H9 (cell line): ENCODE results near the gene SVEP1. TPM values are rescaled to one million over a fixed set of nuclear protein-coding genes. Genes with fewer than 3 reads are reported as not detected.

Experiments
- DNase-seq: peaks from one replicate; pipeline ENCODE4 v3.0.0-alpha.2; 2017
- H2AFZ ChIP-seq: one replicate; pipeline ENCODE4 v1.6.1; 2013; ENCODE audit warnings: mild to moderate bottlenecking, low read length, control low read depth, moderate library complexity
- H2AK5ac ChIP-seq: 2 replicates; pipeline ENCODE4 v1.6.1; 2013; ENCODE audit warnings: low read length, control low read depth, mixed read lengths; ENCODE audit not compliant: insufficient read length
- H2BK120ac ChIP-seq: one replicate; pipeline ENCODE4 v1.6.1; 2013; ENCODE audit warnings: low read depth, mild to moderate bottlenecking, low read length, control low read depth, inconsistent platforms; ENCODE audit not compliant: poor library complexity, severe bottlenecking
- H2BK12ac ChIP-seq: 2 replicates; pipeline ENCODE4 v1.6.1; 2013; ENCODE audit warnings: low read length, control low read depth, mixed read lengths, low read depth; ENCODE audit not compliant: insufficient read length
- H2BK15ac ChIP-seq: 2 replicates; pipeline ENCODE4 v1.6.1; 2013; ENCODE audit warnings: low read depth, low read length, control low read depth
- H2BK20ac ChIP-seq: one replicate; pipeline ENCODE4 v1.6.1; 2013; ENCODE audit warnings: low read depth, mild to moderate bottlenecking, low read length, control low read depth, inconsistent platforms; ENCODE audit not compliant: poor library complexity, severe bottlenecking
- H2BK5ac ChIP-seq: 2 replicates; pipeline ENCODE4 v1.6.1; 2013; ENCODE audit warnings: low read length, control low read depth, mixed read lengths; ENCODE audit not compliant: insufficient read length
- H3K14ac ChIP-seq: 2 replicates; pipeline ENCODE4 v1.6.1; 2013; ENCODE audit warnings: low read length, control low read depth; ENCODE audit not compliant: insufficient read depth
- H3K18ac ChIP-seq: 2 replicates; pipeline ENCODE4 v1.6.1; 2013; ENCODE audit warnings: low read depth, mild to moderate bottlenecking, mixed read lengths, low read length, control low read depth; ENCODE audit not compliant: insufficient read length
- H3K23ac ChIP-seq: 2 replicates; pipeline ENCODE4 v1.6.1; 2013; ENCODE audit warnings: low read length, control low read depth, mixed read lengths, low read depth; ENCODE audit not compliant: insufficient read length
- H3K23me2 ChIP-seq: 2 replicates; pipeline ENCODE4 v1.6.1; 2013; ENCODE audit warnings: low read depth, mild to moderate bottlenecking, mixed read lengths, low read length, control low read depth; ENCODE audit not compliant: insufficient read length, poor library complexity, severe bottlenecking
- H3K27ac ChIP-seq: 2 replicates; pipeline ENCODE4 v1.5.1; 2013; ENCODE audit warnings: low read length, control low read depth, mixed read lengths, low read depth; ENCODE audit not compliant: insufficient read length
- H3K27me3 ChIP-seq: 2 replicates; pipeline ENCODE4 v1.6.1; 2013; ENCODE audit warnings: low read length, control low read depth, inconsistent platforms; ENCODE audit not compliant: insufficient read depth
- H3K4ac ChIP-seq: 2 replicates; pipeline ENCODE4 v1.6.1; 2013; ENCODE audit warnings: low read depth, mild to moderate bottlenecking, control low read depth, inconsistent platforms, low read length, moderate library complexity
- H3K4me1 ChIP-seq: 2 replicates; pipeline ENCODE4 v1.6.1; 2013; ENCODE audit warnings: low read length, control low read depth, inconsistent platforms; ENCODE audit not compliant: insufficient read depth
- H3K4me2 ChIP-seq: 2 replicates; pipeline ENCODE4 v1.6.1; 2013; ENCODE audit warnings: low read length, control low read depth, mixed read lengths; ENCODE audit not compliant: insufficient read length, insufficient read depth
- H3K56ac ChIP-seq: 2 replicates; pipeline ENCODE4 v1.6.1; 2013; ENCODE audit warnings: low read depth, mild to moderate bottlenecking, mixed read lengths, low read length, control low read depth; ENCODE audit not compliant: insufficient read length
- H3K79me1 ChIP-seq: 2 replicates; pipeline ENCODE4 v1.6.1; 2013; ENCODE audit warnings: low read depth, mild to moderate bottlenecking, moderate library complexity, low read length, control low read depth, inconsistent platforms; ENCODE audit not compliant: insufficient read depth, poor library complexity, severe bottlenecking
- H3K79me2 ChIP-seq: 2 replicates; pipeline ENCODE4 v1.6.1; 2013; ENCODE audit warnings: low read length, control low read depth, inconsistent platforms; ENCODE audit not compliant: insufficient read depth
- H3K9ac ChIP-seq: 2 replicates; pipeline ENCODE4 v1.6.1; 2013; ENCODE audit warnings: low read length, control low read depth, mixed read lengths; ENCODE audit not compliant: insufficient read length; ENCODE audit errors: extremely low read depth
- H3K9me3 ChIP-seq: one replicate; pipeline ENCODE4 v1.6.1; 2013; ENCODE audit warnings: low read depth, low read length, inconsistent platforms; ENCODE audit not compliant: control insufficient read depth
- H3T11ph ChIP-seq: one replicate; pipeline ENCODE4 v1.6.1; 2013; ENCODE audit warnings: mild to moderate bottlenecking, low read length, control low read depth, inconsistent platforms
- H4K20me1 ChIP-seq: one replicate; pipeline ENCODE4 v1.6.1; 2013; ENCODE audit not compliant: control insufficient read depth, insufficient read length, insufficient read depth
- H4K5ac ChIP-seq: 2 replicates; pipeline ENCODE4 v1.6.1; 2013; ENCODE audit warnings: low read depth, mild to moderate bottlenecking, mixed read lengths, low read length, control low read depth; ENCODE audit not compliant: insufficient read length
- H4K8ac ChIP-seq: replicated peaks from 2 replicates; pipeline ENCODE4 v1.6.1; 2013; ENCODE audit warnings: low read length, control low read depth, mixed read lengths, low read depth; ENCODE audit not compliant: insufficient read length
- H4K91ac ChIP-seq: 2 replicates; pipeline ENCODE4 v1.6.1; 2013; ENCODE audit warnings: low read depth, mild to moderate bottlenecking, moderate library complexity, mixed read lengths, low read length, control low read depth; ENCODE audit not compliant: insufficient read length
- H3K27ac Mint-ChIP-seq, 3 experiments: 2 replicates in 2 of 3; 3 replicates in 1 of 3; pipeline ENCODE4 v1.8.0; 2020 to 2021; ENCODE audit warnings: mixed read lengths in 3 of 3, mild to moderate bottlenecking in 1 of 3, moderate library complexity in 1 of 3
- H3K27me3 Mint-ChIP-seq: 2 replicates; pipeline ENCODE4 v1.8.0; 2021; ENCODE audit warnings: low read depth, mild to moderate bottlenecking, moderate library complexity, mixed read lengths
- H3K36me3 Mint-ChIP-seq, 3 experiments: 2 replicates in 2 of 3; 3 replicates in 1 of 3; pipeline ENCODE4 v1.8.0; 2020 to 2021; ENCODE audit warnings: low read depth in 3 of 3, mixed read lengths in 3 of 3; ENCODE audit not compliant: insufficient read depth in 1 of 3
- H3K4me1 Mint-ChIP-seq, 2 experiments: 2 replicates each; pipeline ENCODE4 v1.8.0; 2020; ENCODE audit warnings: mixed read lengths in 2 of 2
- H3K4me3 Mint-ChIP-seq, 2 experiments: 2 replicates in 1 of 2; 3 replicates in 1 of 2; pipeline ENCODE4 v1.8.0; 2020 to 2021; ENCODE audit warnings: mild to moderate bottlenecking in 2 of 2, mixed read lengths in 2 of 2, moderate library complexity in 1 of 2
- H3K9me3 Mint-ChIP-seq, 2 experiments: 2 replicates in 1 of 2; 3 replicates in 1 of 2; pipeline ENCODE4 v1.8.0; 2020; ENCODE audit warnings: mild to moderate bottlenecking in 2 of 2, mixed read lengths in 2 of 2, moderate library complexity in 1 of 2
- total RNA-seq: library from RNA; stranded (reverse); gene quantifications from 2 replicates; pipeline ENCODE4 v1.2.1, GENCODE V29; 2021
- TF ChIP-seq, protein P1 (sequence below): fragments of 200-600 bp; sonication (generic); conservative IDR thresholded peaks from 3 replicates; pipeline ENCODE4 v1.8.0; 2021; ENCODE audit warnings: antibody characterized with exemption, mild to moderate bottlenecking

The SVEP1 gene
- total RNA-seq, 1 experiment from 2014 or later = 0.17 TPM

DNA sequence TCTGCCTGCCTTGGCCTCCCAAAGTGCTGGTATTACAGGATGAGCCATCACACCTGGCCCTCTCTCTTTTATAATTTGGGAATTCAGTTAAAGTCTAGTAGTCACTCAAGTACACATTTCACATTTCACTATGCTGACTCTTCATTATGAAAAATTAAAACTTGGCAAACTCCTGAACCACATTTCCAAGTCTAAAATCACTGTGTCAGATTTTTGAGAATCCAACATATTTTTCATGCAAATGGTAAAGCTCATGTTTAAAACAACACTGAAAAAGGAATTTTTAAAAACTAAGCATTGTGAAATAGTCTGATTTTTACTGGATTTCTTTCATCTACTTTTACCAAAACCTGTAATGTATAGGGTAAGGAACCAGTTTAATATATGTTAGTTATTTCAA is 92.3 kb downstream of the SVEP1 start:
- H2BK5ac ChIP-seq = no peak overlapping the region
- no peak overlapping the region for H2BK20ac ChIP-seq
- H3K4me2 ChIP-seq = no peak overlapping the region
- H2BK120ac ChIP-seq = no peak overlapping the region
- no peaks in the 10 kb centered on the region for H3K9me3 Mint-ChIP-seq
- no peak overlapping the region; a peak in 1 of 7 replicates for H3K27ac Mint-ChIP-seq
- H2AK5ac ChIP-seq = no peak overlapping the region
- H2BK12ac ChIP-seq = no peak overlapping the region
- H3K4me1 ChIP-seq = no peaks in the 10 kb centered on the region
- no peak overlapping the region for H4K91ac ChIP-seq
- H2AFZ ChIP-seq = no peak overlapping the region
- no peaks in the 10 kb centered on the region for H3K23me2 ChIP-seq
- H3K27me3 Mint-ChIP-seq = no peaks in the 10 kb centered on the region
- no peaks in the 10 kb centered on the region for H3K4me1 Mint-ChIP-seq
- no peak overlapping the region for H3K14ac ChIP-seq
- no peak overlapping the region for H3K4me3 Mint-ChIP-seq
- H4K20me1 ChIP-seq = no peaks in the 10 kb centered on the region
- no peaks in the 10 kb centered on the region for H3K79me2 ChIP-seq
- no peaks in the 10 kb centered on the region for H3K27me3 ChIP-seq
- no peak overlapping the region for H3K56ac ChIP-seq
- H3T11ph ChIP-seq = no peak overlapping the region
- H3K9me3 ChIP-seq = no peaks in the 10 kb centered on the region
- no peak overlapping the region for H3K9ac ChIP-seq
- no peaks in the 10 kb centered on the region for H3K36me3 Mint-ChIP-seq
- TF ChIP-seq, protein P1, sequence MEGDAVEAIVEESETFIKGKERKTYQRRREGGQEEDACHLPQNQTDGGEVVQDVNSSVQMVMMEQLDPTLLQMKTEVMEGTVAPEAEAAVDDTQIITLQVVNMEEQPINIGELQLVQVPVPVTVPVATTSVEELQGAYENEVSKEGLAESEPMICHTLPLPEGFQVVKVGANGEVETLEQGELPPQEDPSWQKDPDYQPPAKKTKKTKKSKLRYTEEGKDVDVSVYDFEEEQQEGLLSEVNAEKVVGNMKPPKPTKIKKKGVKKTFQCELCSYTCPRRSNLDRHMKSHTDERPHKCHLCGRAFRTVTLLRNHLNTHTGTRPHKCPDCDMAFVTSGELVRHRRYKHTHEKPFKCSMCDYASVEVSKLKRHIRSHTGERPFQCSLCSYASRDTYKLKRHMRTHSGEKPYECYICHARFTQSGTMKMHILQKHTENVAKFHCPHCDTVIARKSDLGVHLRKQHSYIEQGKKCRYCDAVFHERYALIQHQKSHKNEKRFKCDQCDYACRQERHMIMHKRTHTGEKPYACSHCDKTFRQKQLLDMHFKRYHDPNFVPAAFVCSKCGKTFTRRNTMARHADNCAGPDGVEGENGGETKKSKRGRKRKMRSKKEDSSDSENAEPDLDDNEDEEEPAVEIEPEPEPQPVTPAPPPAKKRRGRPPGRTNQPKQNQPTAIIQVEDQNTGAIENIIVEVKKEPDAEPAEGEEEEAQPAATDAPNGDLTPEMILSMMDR = no peak
- no peak overlapping the region for H3K23ac ChIP-seq
- no peak overlapping the region for H3K4ac ChIP-seq
- H3K27ac ChIP-seq = no peak overlapping the region
- no peak for DNase-seq
- no peaks in the 10 kb centered on the region for H3K79me1 ChIP-seq
- H4K5ac ChIP-seq = no peak overlapping the region
- H4K8ac ChIP-seq = no peak overlapping the region
- H3K18ac ChIP-seq = no peak overlapping the region
- H2BK15ac ChIP-seq = no peak overlapping the region
